Bronchial smooth muscle cell (primary cell): Measurements from ENCODE around the gene LLGL1. TPM values are rescaled to one million over a fixed set of nuclear protein-coding genes. Genes with fewer than 3 reads are reported as not detected.

Source experiments
- total RNA-seq: library from RNA; depleted of rRNA; stranded (reverse); fragments of >200 nt; gene quantifications from 2 replicates; pipeline ENCODE4 v1.2.1, GENCODE V29; 2014

Gene LLGL1
- 37.0 and 42.1 TPM in 2 replicates for total RNA-seq

GRCh38 chr17:18225121-18225641 lies at the start of gene LLGL1:
LLGL1 (plus strand) TSS chr17:18225635; CDS start chr17:18225683, 48 bp downstream.

DNA sequence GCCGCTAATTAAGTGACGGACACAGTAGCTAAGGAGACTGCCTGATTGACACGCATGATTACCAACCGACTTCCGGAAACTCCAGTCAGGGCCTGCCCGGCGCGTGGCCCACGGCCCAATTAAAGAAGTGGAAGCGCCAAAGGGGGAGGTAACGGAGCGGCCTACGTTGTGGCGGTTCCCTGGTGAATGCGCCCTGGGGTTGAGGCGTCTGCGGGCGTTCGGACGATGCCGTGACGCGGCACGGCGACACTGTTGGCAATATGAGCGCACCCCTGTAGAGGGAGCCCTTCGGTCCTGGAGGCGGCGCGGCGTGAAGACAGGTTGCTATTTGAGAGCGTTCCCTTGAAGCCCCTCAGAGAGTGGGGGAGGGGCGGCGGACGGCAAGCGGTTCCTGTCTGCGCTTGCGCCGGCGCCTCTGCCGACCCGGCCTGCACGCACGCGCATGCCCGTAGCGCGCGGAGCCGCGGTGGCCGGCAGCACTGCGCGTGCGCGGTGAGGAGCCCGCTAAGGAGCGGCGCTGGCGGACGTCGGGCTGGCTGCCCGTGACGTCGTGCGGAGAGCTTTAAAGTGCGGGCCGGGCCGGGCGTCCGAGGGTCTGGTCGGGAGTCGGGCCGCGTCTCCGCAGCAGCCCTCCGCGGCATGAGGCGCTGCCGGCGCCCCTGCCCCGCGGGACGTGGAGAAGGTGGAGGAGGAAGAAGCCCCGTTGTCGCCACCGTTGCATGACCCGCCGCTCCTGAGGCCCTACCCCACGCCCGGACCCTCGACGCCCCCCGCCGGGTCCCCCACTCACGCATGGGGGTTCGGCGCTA lies 41.9 kb upstream of the LLGL1 start, which contains the start of gene ALKBH5:
ALKBH5 (plus strand) TSS at position 495 of the 809 bp plus-strand sequence. CDS start 416 bp downstream, outside the sequence.

DNA sequence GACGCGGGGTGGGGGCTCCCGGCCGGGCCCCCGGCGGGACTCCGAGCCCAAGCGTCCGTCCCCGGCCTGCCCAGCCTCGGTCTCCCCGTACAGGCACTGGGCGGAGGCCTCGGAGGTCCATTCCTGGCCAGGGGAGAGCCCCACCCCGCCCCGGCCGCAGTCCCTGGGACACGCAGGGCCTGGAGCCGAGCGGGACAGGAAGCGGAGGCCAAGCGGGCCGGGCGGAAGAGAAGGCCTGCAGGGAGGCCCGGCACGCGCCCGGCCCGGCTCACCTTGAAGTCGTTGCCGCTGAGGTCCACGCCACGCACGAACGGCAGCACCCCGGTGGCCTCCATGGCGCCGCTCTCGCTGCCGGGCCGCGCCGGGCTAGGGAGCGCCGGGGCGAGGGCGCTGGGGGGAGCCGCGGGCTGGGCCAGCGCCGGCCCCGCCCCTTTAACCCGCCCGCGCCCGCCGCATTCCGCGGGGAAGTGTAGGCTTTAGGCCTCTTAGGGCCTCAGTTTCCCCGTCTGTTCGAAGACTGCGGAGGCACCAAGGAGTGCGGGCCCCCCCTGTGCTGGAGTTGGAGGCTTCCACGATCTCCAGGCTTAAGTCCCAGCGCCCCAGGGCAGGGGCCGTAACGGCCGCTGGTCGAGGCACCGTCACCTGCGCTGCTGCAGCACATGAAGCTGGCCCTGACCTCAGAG lies 33.1 kb downstream of the LLGL1 start, which contains the start of gene FLII:
FLII (minus strand) TSS at position 383 of the 683 bp plus-strand sequence; CDS start at position 335, 48 bp downstream.

GRCh38 chr17:18260332-18261145 lies 35.1 kb downstream of the LLGL1 start, which contains the start of gene MIEF2:
MIEF2 (plus strand) TSS chr17:18260662; CDS start chr17:18262721, 2,059 bp downstream.

Other genes with a start within 250 kb of the LLGL1 start
- gene ATPAF2, start 186.5 kb upstream of the LLGL1 start, total RNA-seq, result 17.2 and 19.0 TPM in 2 replicates
- 5.8 and 6.8 TPM in 2 replicates for gene GID4, start 186.2 kb upstream of the LLGL1 start, total RNA-seq
- gene DRG2, start 137.7 kb upstream of the LLGL1 start, total RNA-seq, result 26.0 and 36.2 TPM in 2 replicates
- gene MYO15A, start 116.9 kb upstream of the LLGL1 start, total RNA-seq, result 1.7 and 2.7 TPM in 2 replicates
- gene ALKBH5, start 41.8 kb upstream of the LLGL1 start, total RNA-seq, result 67.8 and 73.4 TPM in 2 replicates
- gene FLII, start 33.1 kb downstream of the LLGL1 start, total RNA-seq, result 400 and 445 TPM in 2 replicates
- gene MIEF2, start 35.0 kb downstream of the LLGL1 start, total RNA-seq, result 18.1 and 23.2 TPM in 2 replicates
- 7.0 and 9.6 TPM in 2 replicates for gene TOP3A, start 89.4 kb downstream of the LLGL1 start, total RNA-seq
- 10.9 and 12.9 TPM in 2 replicates for gene SMCR8, start 89.7 kb downstream of the LLGL1 start, total RNA-seq
- 5.2 and 7.9 TPM in 2 replicates for gene SHMT1, start 137.9 kb downstream of the LLGL1 start, total RNA-seq
- gene EVPLL, start 152.1 kb downstream of the LLGL1 start, total RNA-seq, result not detected in 2 replicates